ENCODE measurements around the gene TBCCD1. TPM values are rescaled to one million over a fixed set of nuclear protein-coding genes. Genes with fewer than 3 reads are reported as not detected.
"Not testable (repeated sequence)": the region's sequence is repeated elsewhere in the genome, so short reads cannot be mapped to it uniquely, and the experiment has no call there.

The TBCCD1 gene
- total RNA-seq, 1 experiment from 2014 or later = 7.4 TPM

DNA sequence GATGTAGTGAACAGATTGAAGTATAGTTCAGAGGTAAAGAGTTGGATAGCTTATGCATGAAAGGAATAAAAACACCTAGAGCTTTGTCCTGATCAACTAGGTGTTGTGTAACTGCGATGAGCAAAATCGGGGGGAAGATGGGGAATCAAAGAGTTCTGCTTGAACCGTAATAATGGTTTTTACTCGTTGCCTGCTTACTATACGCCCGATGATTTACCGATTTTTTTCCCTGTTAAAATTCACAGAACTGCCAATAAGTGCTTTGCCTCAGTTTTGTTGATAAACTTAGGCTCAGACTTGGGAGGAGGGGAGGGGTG is 2.6 kb upstream of the TBCCD1 start:
- H3K23me2 ChIP-seq (ENCODE audit: insufficient read length, low read depth, low read length, poor library complexity, severe bottlenecking) = peaks cover 10% of the 10 kb centered on the region
- H3K14ac ChIP-seq (ENCODE audit: insufficient read depth, low read length) = peak overlapping the region; percentile 89; the same call in 1 of the 2 replicates
- H3K79me1 ChIP-seq (ENCODE audit: insufficient read depth, low read depth, low read length, poor library complexity, severe bottlenecking) = no peaks in the 10 kb centered on the region
- no peak overlapping the region for H2AFZ ChIP-seq (ENCODE audit: low read length)
- no peak overlapping the region for H4K8ac ChIP-seq (replicated peaks; ENCODE audit: insufficient read length, low read depth, low read length)
- H3K79me2 ChIP-seq (ENCODE audit: insufficient read depth, low read length) = peaks cover 5% of the 10 kb centered on the region; the same call in 1 of the 2 replicates
- no peak overlapping the region for H3K56ac ChIP-seq (ENCODE audit: insufficient read length, low read depth, low read length)
- H3K4me2 ChIP-seq (ENCODE audit: insufficient read depth, insufficient read length, low read length) = peak overlapping the region; percentile 99
- H2BK12ac ChIP-seq (ENCODE audit: insufficient read length, low read depth, low read length) = no peak overlapping the region
- no peaks in the 10 kb centered on the region for H3K9me3 ChIP-seq (ENCODE audit: control insufficient read depth, low read depth, low read length)
- H3K27ac Mint-ChIP-seq = peak overlapping the region; percentile 5 to 98 (median 91); a peak in 6 of 7 replicates
- H3K36me3 Mint-ChIP-seq (ENCODE audit: insufficient read depth in 1 of 3, low read depth in 3 of 3) = peaks cover 7 to 23% (median 20%) of the 10 kb centered on the region in 3 experiments; a peak in 6 of 7 replicates
- H3K27me3 Mint-ChIP-seq (ENCODE audit: low read depth) = no peaks in the 10 kb centered on the region
- H3K4me1 Mint-ChIP-seq = peaks cover 22 to 28% of the 10 kb centered on the region in 2 experiments
- no peak overlapping the region for H4K91ac ChIP-seq (ENCODE audit: insufficient read length, low read depth, low read length)
- no peak overlapping the region for H2BK5ac ChIP-seq (ENCODE audit: insufficient read length, low read length)
- H4K20me1 ChIP-seq (ENCODE audit: control insufficient read depth, insufficient read depth, insufficient read length) = peaks cover 3% of the 10 kb centered on the region
- H3K18ac ChIP-seq (ENCODE audit: insufficient read length, low read depth, low read length) = peak overlapping the region; percentile 86
- no peak overlapping the region for H2BK120ac ChIP-seq (ENCODE audit: low read depth, low read length, poor library complexity, severe bottlenecking)
- peak overlapping the region; percentile 64 for H3K27ac ChIP-seq (ENCODE audit: insufficient read length, low read depth, low read length)
- no peak overlapping the region for H3T11ph ChIP-seq (ENCODE audit: low read length)
- H2AK5ac ChIP-seq (ENCODE audit: insufficient read length, low read length) = no peak overlapping the region
- peak overlapping the region; percentile 89 to 92 for H3K4me3 Mint-ChIP-seq
- DNase-seq = no peak
- H3K23ac ChIP-seq (ENCODE audit: insufficient read length, low read depth, low read length) = no peak overlapping the region
- H3K27me3 ChIP-seq (ENCODE audit: insufficient read depth, low read length) = no peaks in the 10 kb centered on the region
- no peaks in the 10 kb centered on the region for H3K4me1 ChIP-seq (ENCODE audit: insufficient read depth, low read length)
- no peak overlapping the region for H2BK15ac ChIP-seq (ENCODE audit: low read depth, low read length)
- TF ChIP-seq CTCF (conservative IDR thresholded peaks at IDR 0.05) = no peak
- no peaks in the 10 kb centered on the region for H3K9me3 Mint-ChIP-seq
- WGBS (ENCODE audit: extremely low coverage, insufficient read length, low lambda C conversion rate) = no CpG with 5 or more reads among the region's 7 CpGs
- H3K4ac ChIP-seq (ENCODE audit: low read depth, low read length) = no peak overlapping the region
- no peak overlapping the region for H4K5ac ChIP-seq (ENCODE audit: insufficient read length, low read depth, low read length)
- no peak overlapping the region for H2BK20ac ChIP-seq (ENCODE audit: low read depth, low read length, poor library complexity, severe bottlenecking)
- H3K9ac ChIP-seq (ENCODE audit: extremely low read depth, insufficient read length, low read length) = peak overlapping the region; percentile 94

DNA sequence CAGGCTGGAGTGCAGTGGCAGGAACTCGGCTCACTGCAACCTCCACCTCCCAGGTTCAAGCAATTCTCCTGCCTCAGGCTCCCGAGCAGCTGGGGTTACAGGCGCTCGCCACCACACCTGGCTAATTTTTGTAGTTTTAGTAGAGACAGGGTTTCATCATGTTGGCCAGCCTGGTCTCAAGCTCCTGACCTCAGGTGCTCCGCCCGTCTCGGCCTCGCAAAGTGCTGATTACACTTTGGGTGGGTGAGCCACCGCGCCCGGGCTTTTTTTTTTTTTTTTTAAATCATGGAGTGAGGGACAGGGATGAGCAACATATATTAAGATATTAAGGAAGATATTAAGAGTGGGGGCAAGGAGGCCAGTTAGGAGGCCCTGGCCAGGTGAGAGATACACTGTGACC is 2.2 kb upstream of the TBCCD1 start:
- not testable (repeated sequence) for H2BK12ac ChIP-seq (ENCODE audit: insufficient read length, low read depth, low read length); H2AFZ ChIP-seq (ENCODE audit: low read length); H3K23ac ChIP-seq (ENCODE audit: insufficient read length, low read depth, low read length); H4K5ac ChIP-seq (ENCODE audit: insufficient read length, low read depth, low read length); H2BK15ac ChIP-seq (ENCODE audit: low read depth, low read length); H3K18ac ChIP-seq (ENCODE audit: insufficient read length, low read depth, low read length); H3K27me3 Mint-ChIP-seq (ENCODE audit: low read depth); H3K4me1 ChIP-seq (ENCODE audit: insufficient read depth, low read length); H3K9me3 Mint-ChIP-seq; H3K9me3 ChIP-seq (ENCODE audit: control insufficient read depth, low read depth, low read length); H3K4ac ChIP-seq (ENCODE audit: low read depth, low read length); H3K27me3 ChIP-seq (ENCODE audit: insufficient read depth, low read length); H4K91ac ChIP-seq (ENCODE audit: insufficient read length, low read depth, low read length); DNase-seq; H2BK20ac ChIP-seq (ENCODE audit: low read depth, low read length, poor library complexity, severe bottlenecking); H3K14ac ChIP-seq (ENCODE audit: insufficient read depth, low read length); H2BK5ac ChIP-seq (ENCODE audit: insufficient read length, low read length); H4K20me1 ChIP-seq (ENCODE audit: control insufficient read depth, insufficient read depth, insufficient read length); H4K8ac ChIP-seq (replicated peaks; ENCODE audit: insufficient read length, low read depth, low read length); H3K79me1 ChIP-seq (ENCODE audit: insufficient read depth, low read depth, low read length, poor library complexity, severe bottlenecking); H3K27ac ChIP-seq (ENCODE audit: insufficient read length, low read depth, low read length); H3K79me2 ChIP-seq (ENCODE audit: insufficient read depth, low read length); H3K56ac ChIP-seq (ENCODE audit: insufficient read length, low read depth, low read length); H3T11ph ChIP-seq (ENCODE audit: low read length); H2AK5ac ChIP-seq (ENCODE audit: insufficient read length, low read length); H2BK120ac ChIP-seq (ENCODE audit: low read depth, low read length, poor library complexity, severe bottlenecking)
- Mint-ChIP-seq H3K4me1 (peaks cover 22 to 28% of the 10 kb centered on the region in 2 experiments), H3K27ac (peak overlapping the region in 2 of 3 experiments; percentile 91 to 98; a peak in 4 of 7 replicates), H3K4me3 (peak overlapping the region; percentile 89 to 92), H3K36me3 (ENCODE audit: insufficient read depth in 1 of 3, low read depth in 3 of 3) (peaks cover 7 to 19% (median 17%) of the 10 kb centered on the region in 3 experiments; a peak in 6 of 7 replicates)
- Histone ChIP-seq H3K23me2 (ENCODE audit: insufficient read length, low read depth, low read length, poor library complexity, severe bottlenecking) (peaks cover 10% of the 10 kb centered on the region), H3K4me2 (ENCODE audit: insufficient read depth, insufficient read length, low read length) (peak overlapping the region; percentile 99), H3K9ac (ENCODE audit: extremely low read depth, insufficient read length, low read length) (peak overlapping the region; percentile 94)
- no CpG with 5 or more reads among the region's 11 CpGs for WGBS (ENCODE audit: extremely low coverage, insufficient read length, low lambda C conversion rate)

All from H9 (cell line).